RWPE2 (cell line): Measurements from ENCODE around the gene NEU2.

Source experiments
- ATAC-seq: fragments of 200-7000 bp; cut with Tn5 transposase; 3 replicates; pipeline ENCODE4 v1.9.1; 2021; ENCODE audit warnings: low read depth
- DNase-seq: peaks from one replicate; pipeline ENCODE4 v3.0.0-alpha.2; 2020; ENCODE audit warnings: low spot score
- H3K27ac ChIP-seq: fragments of 450-650 bp; 2 replicates; pipeline ENCODE4 v1.5.1; 2017; ENCODE audit warnings: mild to moderate bottlenecking; ENCODE audit not compliant: poor library complexity, severe bottlenecking
- H3K27me3 ChIP-seq: fragments of 250-450 bp; sonication (Bioruptor Pico); 2 replicates; pipeline ENCODE4 v1.5.1; 2021; ENCODE audit warnings: mild to moderate bottlenecking, moderate library complexity; ENCODE audit not compliant: insufficient read depth, poor library complexity, severe bottlenecking
- H3K36me3 ChIP-seq: fragments of 250-450 bp; sonication (Bioruptor Pico); 2 replicates; pipeline ENCODE4 v1.5.1; 2020; ENCODE audit warnings: low read depth, mild to moderate bottlenecking, moderate library complexity
- H3K4me1 ChIP-seq: fragments of 250-450 bp; sonication (Bioruptor Pico); 2 replicates; pipeline ENCODE4 v1.5.1; 2021; ENCODE audit warnings: mild to moderate bottlenecking, moderate library complexity; ENCODE audit not compliant: insufficient read depth, poor library complexity, severe bottlenecking
- H3K4me3 ChIP-seq: fragments of 250-450 bp; sonication (Bioruptor Pico); 2 replicates; pipeline ENCODE4 v1.5.1; 2021; ENCODE audit warnings: mild to moderate bottlenecking, moderate library complexity; ENCODE audit not compliant: severe bottlenecking
- H3K9me3 ChIP-seq: fragments of 250-450 bp; sonication (Bioruptor Pico); 2 replicates; pipeline ENCODE4 v1.5.1; 2021; ENCODE audit warnings: mild to moderate bottlenecking, moderate library complexity; ENCODE audit not compliant: severe bottlenecking
- CTCF ChIP-seq: fragments of 450-650 bp; IDR thresholded peaks from one replicate; pipeline ENCODE4 v1.5.1; 2017; ENCODE audit warnings: mild to moderate bottlenecking, moderate library complexity; ENCODE audit not compliant: poor library complexity, severe bottlenecking

Gene NEU2

GRCh38 chr2:232986155-232986554, 46.3 kb upstream of the NEU2 start:
- Histone ChIP-seq H3K9me3 (no peaks in the 10 kb centered on the region), H3K27ac (no peak overlapping the region)

GRCh38 chr2:232993231-232993821, 39.1 kb upstream of the NEU2 start:
- Histone ChIP-seq H3K36me3 (no peaks in the 10 kb centered on the region), H3K4me1 (peaks cover 12% of the 10 kb centered on the region), H3K27ac (no peak overlapping the region), H3K27me3 (no peaks in the 10 kb centered on the region), H3K4me3 (no peak overlapping the region), H3K9me3 (no peaks in the 10 kb centered on the region)
- DNase-seq (no peak), ATAC-seq (no peak)
- no peak for TF ChIP-seq CTCF

More at GRCh38 chr2:232986155-232986554, 46.3 kb upstream of the NEU2 start:
- Histone ChIP-seq H3K4me1 (peaks cover 31% of the 10 kb centered on the region), H3K4me3 (no peak overlapping the region), H3K36me3 (no peaks in the 10 kb centered on the region), H3K27me3 (no peaks in the 10 kb centered on the region)
- TF ChIP-seq CTCF = no peak
- ATAC-seq (no peak), DNase-seq (no peak)

GRCh38 chr2:232994446-232994845, 38.0 kb upstream of the NEU2 start:
- H3K9me3 ChIP-seq = no peaks in the 10 kb centered on the region
- H3K27me3 ChIP-seq = no peaks in the 10 kb centered on the region
- no peak for ATAC-seq
- H3K36me3 ChIP-seq = no peaks in the 10 kb centered on the region
- no peak for TF ChIP-seq CTCF
- no peak overlapping the region for H3K27ac ChIP-seq
- peaks cover 3% of the 10 kb centered on the region for H3K4me1 ChIP-seq
- no peak overlapping the region for H3K4me3 ChIP-seq
- no peak for DNase-seq

DNA sequence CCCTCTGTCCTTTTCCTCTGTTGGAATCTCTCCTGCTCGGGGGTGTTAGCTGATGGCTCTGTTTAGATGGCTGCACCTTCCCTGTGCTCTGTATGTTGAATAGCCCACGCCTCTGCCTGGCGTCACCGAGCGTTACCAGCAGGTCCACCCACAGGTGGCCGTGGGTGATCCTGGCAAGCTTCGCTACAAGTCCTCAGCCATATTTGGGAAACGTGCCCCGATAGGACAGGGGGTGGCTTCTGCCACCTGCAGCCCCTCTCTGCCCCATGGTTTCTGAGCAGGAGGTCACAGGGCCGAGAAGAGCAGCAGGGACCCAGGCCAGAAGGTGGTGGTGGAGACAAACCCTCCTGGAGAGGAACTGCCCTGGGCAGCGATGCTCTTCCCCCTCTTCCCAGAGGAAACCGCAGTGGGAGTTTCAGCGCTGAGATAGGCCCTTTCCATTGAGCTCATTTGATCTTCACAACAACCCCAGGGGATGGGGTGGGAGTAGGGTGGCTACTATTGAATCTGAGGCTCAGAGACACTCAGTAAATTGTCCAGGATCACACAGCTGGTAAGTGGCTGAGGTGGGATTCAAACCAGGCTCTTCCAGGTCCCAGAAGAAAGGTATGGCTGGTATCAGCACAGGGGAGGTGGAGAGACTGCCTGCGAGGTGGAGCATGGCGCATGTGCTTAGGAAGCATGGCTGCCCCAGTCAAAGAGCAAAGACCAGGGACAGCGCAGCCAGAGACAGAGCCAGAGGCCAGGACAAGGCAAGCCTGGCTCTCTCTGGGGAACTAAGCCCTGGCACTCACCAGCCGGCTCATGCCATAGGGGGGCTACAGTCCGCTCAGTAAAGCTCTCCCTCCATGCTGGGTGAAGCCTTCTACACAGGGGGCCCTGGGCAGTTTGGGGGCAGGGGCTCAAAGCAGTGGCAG, 34.5 kb upstream of the NEU2 start:
- Histone ChIP-seq H3K4me3 (no peak overlapping the region), H3K4me1 (no peaks in the 10 kb centered on the region), H3K27ac (no peak overlapping the region), H3K27me3 (no peaks in the 10 kb centered on the region), H3K9me3 (no peaks in the 10 kb centered on the region), H3K36me3 (no peaks in the 10 kb centered on the region)
- ATAC-seq (no peak), DNase-seq (no peak)
- no peak for TF ChIP-seq CTCF

- no peaks in the 10 kb centered on the region for H3K4me1 ChIP-seq
- H3K27ac ChIP-seq = no peak overlapping the region
- H3K4me3 ChIP-seq = no peak overlapping the region
- TF ChIP-seq CTCF = no peak
- H3K36me3 ChIP-seq = no peaks in the 10 kb centered on the region
- ATAC-seq (no peak), DNase-seq (no peak)
- no peaks in the 10 kb centered on the region for H3K9me3 ChIP-seq
- H3K27me3 ChIP-seq = no peaks in the 10 kb centered on the region
Measured at GRCh38 chr2:232998666-232998985, 33.8 kb upstream of the NEU2 start.
